Pulmonary artery endothelial cell (primary cell): ENCODE results near the gene RNF13. TPM values are rescaled to one million over a fixed set of nuclear protein-coding genes. Genes with fewer than 3 reads are reported as not detected.
A peak's percentile ranks its signal among the peaks of the same experiment; 100 is the strongest.
"Not testable (repeated sequence)": the region's sequence is repeated elsewhere in the genome, so short reads cannot be mapped to it uniquely, and the experiment has no call there.

Source experiments
- DNase-seq: peaks from one replicate; pipeline ENCODE4 v3.0.0-alpha.2; 2011; ENCODE audit warnings: low read depth, low spot score
- total RNA-seq: library from RNA; depleted of rRNA; stranded (reverse); fragments of >200 nt; gene quantifications from 2 replicates; pipeline ENCODE4 v1.2.3, GENCODE V29; 2014

The RNF13 gene
- total RNA-seq, 1 donor from 2014 or later, result 40.4 TPM

GRCh38 chr3:149895339-149895738, 82.3 kb downstream of the RNF13 start:
- DNase-seq, result no peak

- no peak for DNase-seq
These were observed 82.8 kb downstream of the RNF13 start for GRCh38 chr3:149895769-149896168.

- no peak for DNase-seq
These were observed 85.8 kb downstream of the RNF13 start for GRCh38 chr3:149898771-149899170.

GRCh38 chr3:149900322-149900721, 87.3 kb downstream of the RNF13 start:
- no peak for DNase-seq

- no peak for DNase-seq
These were observed 88.8 kb downstream of the RNF13 start for GRCh38 chr3:149901770-149902169.

GRCh38 chr3:149902498-149903139, 89.6 kb downstream of the RNF13 start:
- DNase-seq, result no peak

- no peak for DNase-seq
These were observed 93.0 kb downstream of the RNF13 start for GRCh38 chr3:149906036-149906435.

GRCh38 chr3:149908424-149908957, 95.5 kb downstream of the RNF13 start:
- DNase-seq, result no peak

GRCh38 chr3:149909923-149910322, 96.9 kb downstream of the RNF13 start:
- no peak for DNase-seq

- no peak for DNase-seq
These were observed 104.2 kb downstream of the RNF13 start for GRCh38 chr3:149917124-149917667.

GRCh38 chr3:149919509-149919908, 106.5 kb downstream of the RNF13 start:
- no peak for DNase-seq

GRCh38 chr3:149920119-149920518, 107.1 kb downstream of the RNF13 start:
- no peak for DNase-seq

- no peak for DNase-seq
These were observed 120.0 kb downstream of the RNF13 start for GRCh38 chr3:149933008-149933407.

GRCh38 chr3:149933858-149934257, 120.8 kb downstream of the RNF13 start:
- DNase-seq, result no peak

- DNase-seq, result no peak
These were observed 121.5 kb downstream of the RNF13 start for GRCh38 chr3:149934524-149934923.

GRCh38 chr3:149936812-149937230, 123.8 kb downstream of the RNF13 start:
- DNase-seq, result peak; percentile 5

- not testable (repeated sequence) for DNase-seq
These were observed 125.5 kb downstream of the RNF13 start for GRCh38 chr3:149938392-149939055.

GRCh38 chr3:149941186-149941585, 128.2 kb downstream of the RNF13 start:
- DNase-seq, result no peak

- no peak for DNase-seq
These were observed 128.9 kb downstream of the RNF13 start for GRCh38 chr3:149941946-149942345.

GRCh38 chr3:149942409-149942808, 129.4 kb downstream of the RNF13 start:
- no peak for DNase-seq

- not testable (repeated sequence) for DNase-seq
These were observed 131.0 kb downstream of the RNF13 start for GRCh38 chr3:149943966-149944365.

- no peak for DNase-seq
These were observed 134.2 kb downstream of the RNF13 start for GRCh38 chr3:149947231-149947630.

- no peak for DNase-seq
These were observed 136.2 kb downstream of the RNF13 start for GRCh38 chr3:149949181-149949580.
